ENCODE results near the gene SFRP2. TPM values are rescaled to one million over a fixed set of nuclear protein-coding genes. Genes with fewer than 3 reads are reported as not detected.
A peak's percentile ranks its signal among the peaks of the same experiment; 100 is the strongest.

The SFRP2 gene
- total and polyA plus RNA-seq, 12 donors = 0.57 to 23.2 (median 2.5) TPM

- DNase-seq = peak; percentile 44 to 74 (median 63)
- Histone ChIP-seq H3K9me3 (replicated peaks in 1 of 3) (no peaks in the 10 kb centered on the region), H3K27me3 (no peaks in the 10 kb centered on the region), H3K27ac (no peak overlapping the region), H3K4me1 (replicated peaks in 1 of 2) (peaks cover 0 to 5% of the 10 kb centered on the region in 2 donors), H3K4me3 (no peak overlapping the region), H3K36me3 (replicated peaks in 1 of 2) (no peaks in the 10 kb centered on the region)
- TF ChIP-seq POLR2A (IDR thresholded peaks at IDR 0.05) = no peak
- peak; percentile 41 to 69 (median 58) for TF ChIP-seq CTCF (IDR thresholded peaks at IDR 0.05)
- 34 to 38% (median 34%) methylated on average over 5 of the region's 5 CpGs for WGBS, 4 donors
- intact Hi-C loops (cut with DNase I) = no loop called here
Measured at GRCh38 chr4:153750197-153750817, 38.6 kb downstream of the SFRP2 start.

GRCh38 chr4:153748378-153748777 lies 40.5 kb downstream of the SFRP2 start:
- peaks cover 0 to 5% of the 10 kb centered on the region in 2 donors for H3K4me1 ChIP-seq (replicated peaks in 1 of 2)
- H3K36me3 ChIP-seq (replicated peaks in 1 of 2) = no peaks in the 10 kb centered on the region
- H3K27me3 ChIP-seq = no peaks in the 10 kb centered on the region
- intact Hi-C loops (cut with DNase I) = no loop called here
- no peak for TF ChIP-seq POLR2A (IDR thresholded peaks at IDR 0.05)
- no peak for TF ChIP-seq CTCF (IDR thresholded peaks at IDR 0.05)
- H3K4me3 ChIP-seq = no peak overlapping the region
- DNase-seq = peak in 6 of 7 donors; percentile 38 to 78 (median 56)
- H3K27ac ChIP-seq = peak overlapping the region in 2 of 5 donors; percentile 46 to 69
- H3K9me3 ChIP-seq (replicated peaks in 1 of 3) = no peaks in the 10 kb centered on the region
- WGBS, 4 donors = 37 to 47% (median 39%) methylated on average over 5 to 6 of the region's 6 CpGs

- Histone ChIP-seq H3K27ac (peak overlapping the region in 2 of 5 donors; percentile 46 to 69), H3K4me1 (replicated peaks in 1 of 2) (peaks cover 0 to 5% of the 10 kb centered on the region in 2 donors), H3K4me3 (no peak overlapping the region), H3K27me3 (no peaks in the 10 kb centered on the region), H3K9me3 (replicated peaks in 1 of 3) (no peaks in the 10 kb centered on the region), H3K36me3 (replicated peaks in 1 of 2) (no peaks in the 10 kb centered on the region)
- intact Hi-C loops (cut with DNase I) = no loop called here
- no peak for DNase-seq
- no peak for TF ChIP-seq POLR2A (IDR thresholded peaks at IDR 0.05)
- TF ChIP-seq CTCF (IDR thresholded peaks at IDR 0.05) = no peak
- WGBS, 4 donors = 67 to 82% (median 75%) methylated on average over 4 of the region's 4 CpGs
Measured at GRCh38 chr4:153747406-153747955, 41.4 kb downstream of the SFRP2 start.

GRCh38 chr4:153745651-153746050 lies 43.2 kb downstream of the SFRP2 start:
- no peak for TF ChIP-seq POLR2A (IDR thresholded peaks at IDR 0.05)
- no peak for TF ChIP-seq CTCF (IDR thresholded peaks at IDR 0.05)

More at GRCh38 chr4:153745651-153746050, 43.2 kb downstream of the SFRP2 start:
- Histone ChIP-seq H3K9me3 (replicated peaks in 1 of 3) (no peaks in the 10 kb centered on the region), H3K4me1 (replicated peaks in 1 of 2) (peaks cover 0 to 5% of the 10 kb centered on the region in 2 donors), H3K27ac (no peak overlapping the region), H3K27me3 (no peaks in the 10 kb centered on the region), H3K4me3 (no peak overlapping the region), H3K36me3 (replicated peaks in 1 of 2) (no peaks in the 10 kb centered on the region)
- intact Hi-C loops (cut with DNase I) = no loop called here
- DNase-seq = no peak

Measured in adrenal gland (tissue), 12 donors.